Stimulated activated CD8-positive, alpha-beta memory T cell treated with anti-CD3 and anti-CD28 coated beads, Interleukin-12 subunit alpha, Interleukin-12 subunit beta, amount 100 ng/mL, for 4 hours (primary cell): ENCODE measurements around the gene GET3.
"Not testable (repeated sequence)": the region's sequence is repeated elsewhere in the genome, so short reads cannot be mapped to it uniquely, and the experiment has no call there.

Source experiments
- DNase-seq: peaks from one replicate; pipeline ENCODE4 v3.0.0-alpha.2; 2020; ENCODE audit warnings: low read depth

Gene GET3

GRCh38 chr19:12736995-12737834 lies at the start of gene GET3:
Gene GET3 (plus strand): TSS chr19:12737497. CDS start chr19:12737506, 9 bp downstream.
- DNase-seq: peak; percentile 59

DNA sequence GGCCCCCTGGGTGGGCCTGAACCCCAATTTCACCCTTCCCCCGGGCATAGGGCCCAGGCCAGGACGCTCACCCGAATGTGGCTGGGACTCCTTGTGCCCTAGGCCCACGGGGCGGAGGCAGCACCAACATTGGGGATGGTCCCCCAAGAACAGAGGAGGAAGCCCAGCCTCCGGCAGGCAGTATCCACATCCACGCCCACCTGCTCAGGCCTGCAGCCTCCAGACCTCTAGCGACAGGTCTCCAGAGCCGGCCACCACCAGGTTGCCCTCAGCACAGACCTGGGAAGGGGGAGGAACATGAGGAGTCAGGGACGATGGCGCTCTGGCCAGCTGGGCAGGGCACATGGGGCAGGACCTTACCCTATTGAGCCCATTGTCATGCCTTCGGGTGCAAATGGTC lies 48.3 kb upstream of the GET3 start:
- no peak for DNase-seq

GRCh38 chr19:12689581-12690216 lies 47.6 kb upstream of the GET3 start:
- no peak for DNase-seq

- no peak for DNase-seq
Measured at GRCh38 chr19:12692960-12693359, 44.3 kb upstream of the GET3 start.

DNA sequence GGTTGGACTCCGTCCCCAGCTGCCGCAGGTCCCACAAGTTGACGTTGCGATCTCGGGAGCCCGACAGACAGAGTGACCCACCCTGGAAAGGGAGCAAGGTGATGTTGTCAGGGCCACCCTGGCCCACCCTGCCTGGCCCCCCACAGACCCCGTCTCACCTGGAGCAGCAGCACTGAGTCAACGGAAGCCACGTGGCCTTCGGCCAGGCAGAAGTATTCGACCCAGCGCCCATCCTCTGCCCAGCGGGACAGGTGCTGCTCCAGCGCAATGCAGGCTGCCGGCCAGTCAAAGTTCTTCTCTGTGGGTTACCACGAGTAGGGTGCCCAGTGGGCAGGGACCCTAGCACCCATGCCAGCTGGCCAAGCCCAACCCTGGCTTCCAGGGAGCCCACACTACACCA lies 42.7 kb upstream of the GET3 start:
- DNase-seq: no peak

DNA sequence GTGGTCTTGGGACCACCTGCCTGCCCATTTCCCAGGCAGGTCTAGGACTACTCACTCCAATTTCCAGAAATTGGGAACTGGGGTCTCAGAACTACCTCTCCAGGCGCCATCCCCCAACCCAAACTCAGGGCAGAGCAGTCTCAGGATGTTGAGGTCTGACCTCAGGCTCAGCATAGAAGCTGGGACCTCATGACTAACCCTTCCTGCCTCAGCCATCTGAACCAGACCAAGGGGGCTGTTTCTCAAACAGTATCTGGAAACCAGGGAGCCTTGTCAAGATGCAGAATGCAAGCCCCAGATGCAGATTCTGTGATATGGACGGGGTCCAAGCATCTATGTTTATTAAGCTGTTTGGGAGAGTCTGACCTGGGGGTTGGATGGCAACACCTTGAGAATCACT lies 42.2 kb upstream of the GET3 start:
- no peak for DNase-seq

- no peak for DNase-seq
Measured at GRCh38 chr19:12695514-12695913, 41.8 kb upstream of the GET3 start.

DNA sequence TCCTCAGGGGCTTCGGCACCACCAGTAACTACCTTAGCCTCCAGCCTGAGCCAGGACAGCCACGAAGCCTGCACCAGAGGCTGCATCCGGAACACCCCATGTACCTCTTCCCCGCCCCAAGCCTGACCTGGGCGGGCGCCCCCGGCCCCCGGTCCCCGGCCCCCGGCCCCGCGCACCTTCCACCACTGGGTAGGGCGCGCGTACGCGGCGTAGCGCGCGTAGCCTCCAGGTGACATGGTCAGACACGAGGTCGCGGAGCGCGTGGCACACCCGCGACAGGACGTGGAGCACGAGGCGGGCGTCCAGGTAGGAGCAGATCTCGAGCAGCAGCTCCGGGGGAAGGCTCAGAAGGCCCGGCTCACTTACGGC lies 41.3 kb upstream of the GET3 start:
- DNase-seq: no peak

DNA sequence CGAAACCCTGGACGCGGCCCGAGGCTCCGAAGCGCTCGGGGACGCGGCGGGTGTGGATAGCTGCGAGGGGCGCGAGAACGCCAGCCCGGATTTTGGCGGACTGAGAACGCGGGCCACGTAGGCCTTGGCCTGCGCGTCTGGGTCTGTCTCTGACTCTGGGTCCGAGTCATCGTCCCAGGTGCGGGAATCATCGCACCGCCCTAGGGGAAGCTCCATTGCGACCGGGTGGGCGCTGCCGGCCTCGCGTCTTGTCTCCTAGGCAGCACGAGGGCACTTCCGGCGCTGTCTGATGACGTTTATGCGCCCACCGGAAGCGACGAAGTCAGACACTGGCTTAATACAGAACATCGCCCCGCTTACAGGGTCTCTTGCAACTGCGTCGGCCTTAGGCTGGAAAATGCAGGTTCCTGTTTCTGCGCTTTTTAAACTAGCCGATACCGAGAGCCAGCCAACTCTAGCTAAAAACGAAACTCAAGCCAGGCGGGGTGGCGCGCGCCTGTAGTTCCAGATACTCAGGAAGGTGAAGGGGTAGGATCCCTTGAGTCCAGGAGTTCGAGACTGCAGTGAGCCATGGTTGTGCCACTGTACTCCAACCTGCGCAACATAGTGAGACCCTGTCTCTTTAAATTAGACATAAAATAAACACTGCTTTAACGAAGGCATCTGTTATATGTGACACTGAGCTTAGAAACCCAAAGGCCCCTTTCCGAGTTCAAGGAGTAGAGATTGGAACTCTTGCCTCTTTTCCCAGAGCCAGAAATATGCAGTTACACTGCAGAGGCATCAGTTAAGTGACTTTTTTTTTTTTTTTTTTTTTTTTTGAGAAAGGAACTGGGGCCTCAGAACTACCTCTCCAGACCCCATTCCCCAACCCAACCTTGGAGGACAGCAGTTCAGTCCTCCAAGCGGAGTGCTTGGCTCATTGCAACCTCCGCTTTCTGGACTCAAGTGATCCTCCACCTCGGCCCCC lies 40.6 kb upstream of the GET3 start, which contains the start of gene FBXW9:
TSS of gene FBXW9 (minus strand) at position 266 of the 970 bp plus-strand sequence. CDS start at position 216, 50 bp downstream.
- DNase-seq: peak; percentile 94

DNA sequence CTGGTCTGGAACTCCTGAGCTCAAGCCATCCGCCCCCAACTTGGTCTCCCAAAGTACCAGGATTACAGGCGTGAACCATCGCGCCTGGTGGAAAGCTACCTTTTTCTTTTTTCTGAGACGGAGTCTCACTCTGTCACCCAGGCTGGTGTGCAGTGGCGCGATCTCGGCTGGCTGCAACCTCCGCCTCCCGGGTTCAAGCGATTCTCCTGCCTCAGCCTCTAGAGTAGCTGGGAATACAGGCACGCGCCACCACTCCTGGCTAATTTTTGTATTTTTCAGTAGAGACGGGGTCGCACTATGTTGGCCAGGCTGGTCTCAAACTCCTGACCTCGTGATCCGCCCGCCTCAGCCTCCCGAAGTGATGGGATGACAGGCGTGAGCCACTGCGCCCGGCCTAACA lies 39.9 kb upstream of the GET3 start:
- not testable (repeated sequence) for DNase-seq

- DNase-seq: no peak
Measured at GRCh38 chr19:12698138-12698537, 39.2 kb upstream of the GET3 start.

DNA sequence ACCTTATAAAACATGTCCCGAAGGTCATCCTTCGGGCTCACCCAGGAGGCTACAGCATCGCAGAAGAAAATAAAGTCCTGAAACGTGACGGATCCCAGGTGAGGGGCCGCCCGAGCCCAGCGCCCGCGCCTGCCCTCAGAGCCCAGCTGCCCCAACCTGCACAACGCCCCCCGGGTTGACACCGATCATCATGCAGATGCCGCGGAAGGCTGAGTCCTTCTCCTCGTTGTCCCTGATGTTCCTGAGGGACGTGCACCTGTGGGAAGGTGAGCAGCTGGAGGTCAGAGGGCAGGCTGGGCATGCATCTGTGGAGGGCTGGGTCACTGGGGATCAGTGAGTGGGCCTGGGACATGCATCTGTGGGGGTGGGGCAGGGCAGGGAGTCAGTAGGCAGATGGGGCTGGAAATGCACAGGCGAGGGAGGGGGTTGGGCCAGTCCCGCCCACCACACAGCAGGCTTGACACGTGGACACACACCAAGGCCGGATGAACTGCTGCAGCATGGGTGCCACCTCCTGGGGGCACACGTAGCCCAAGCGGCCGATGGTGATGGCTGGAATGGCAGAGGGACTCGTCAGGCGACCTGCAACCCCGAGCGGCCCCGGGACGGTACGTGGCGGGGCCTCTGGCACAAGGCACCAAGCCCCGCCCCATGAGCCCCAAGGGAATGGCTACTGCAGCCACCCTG lies 35.6 kb upstream of the GET3 start:
- no peak for DNase-seq

DNA sequence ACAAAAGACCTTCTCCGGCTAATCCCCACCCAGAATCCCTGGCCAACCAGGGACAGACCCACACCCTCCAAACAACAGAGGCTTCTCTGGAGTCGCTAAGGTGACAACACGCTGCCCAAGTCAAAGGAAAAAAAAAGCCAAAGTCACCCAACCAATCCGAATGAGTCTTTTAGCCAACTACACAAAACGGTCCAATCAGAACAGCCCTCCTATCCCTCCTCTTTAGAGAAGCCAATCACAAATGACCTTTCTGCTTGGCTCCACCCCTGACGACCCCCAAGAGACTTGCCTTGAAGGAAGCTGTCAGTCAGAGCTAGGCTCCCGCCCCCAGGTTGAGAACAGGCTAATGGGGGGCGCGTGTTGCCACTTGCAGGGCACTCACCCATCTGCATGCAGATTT lies 34.3 kb upstream of the GET3 start:
- DNase-seq: no peak

GRCh38 chr19:12705169-12705568 lies 32.1 kb upstream of the GET3 start:
- DNase-seq: no peak

- DNase-seq: no peak
Measured at GRCh38 chr19:12705654-12706331, 31.5 kb upstream of the GET3 start.

GRCh38 chr19:12706332-12706718 lies 31.0 kb upstream of the GET3 start:
- no peak for DNase-seq

DNA sequence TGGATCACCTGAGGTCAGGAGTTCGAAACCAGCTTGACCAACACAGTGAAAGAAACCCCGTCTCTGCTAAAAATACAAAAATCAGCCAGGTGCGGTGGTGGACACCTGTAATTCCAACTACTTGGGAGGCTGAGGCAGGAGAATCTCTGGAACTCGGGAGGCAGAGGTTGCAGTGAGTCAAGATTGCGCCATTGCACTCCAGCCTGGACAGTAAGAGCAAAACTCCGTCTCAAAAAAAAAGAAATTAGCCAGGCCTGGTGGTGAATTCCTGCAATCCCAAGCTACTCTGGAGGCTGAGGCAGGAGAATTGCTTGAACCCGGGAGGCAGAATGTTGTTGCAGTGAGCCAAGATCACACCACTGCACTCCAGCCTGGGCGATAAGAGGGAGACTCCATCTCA lies 28.7 kb upstream of the GET3 start:
- DNase-seq: no peak

GRCh38 chr19:12711187-12711586 lies 26.1 kb upstream of the GET3 start:
- DNase-seq: no peak

- not testable (repeated sequence) for DNase-seq
Measured at GRCh38 chr19:12712077-12712476, 25.2 kb upstream of the GET3 start.

- not testable (repeated sequence) for DNase-seq
Measured at GRCh38 chr19:12713304-12713703, 24.0 kb upstream of the GET3 start.

- no peak for DNase-seq
Measured at GRCh38 chr19:12715102-12715501, 22.2 kb upstream of the GET3 start.
